OCI-LY7 (cell line): ENCODE results near the gene VAV1. TPM values are rescaled to one million over a fixed set of nuclear protein-coding genes. Genes with fewer than 3 reads are reported as not detected.

ENCODE experiments used
- BruUV-seq: library from RNA; stranded (reverse); fragments of 400-500 nt; replicated peaks from 2 replicates; lab custom pipeline; 2021; lab: Mats Ljungman, UMichigan
- CTCF ChIA-PET: fragments of 300-600 bp; sonication (Branson Sonifier 250); formaldehyde crosslinking; loops from one replicate; lab custom pipeline; 2022; ENCODE audit warnings: antibody characterized with exemption; ENCODE audit not compliant: unreplicated experiment; lab: Charles Lee
- POLR2A ChIA-PET: fragments of 300-600 bp; sonication (Branson Sonifier 250); formaldehyde crosslinking; loops from one replicate; lab custom pipeline; 2022; ENCODE audit warnings: antibody characterized with exemption; lab: Charles Lee
- DNase-seq: peaks from one replicate; pipeline ENCODE4 v3.0.0-alpha.2; 2015; ENCODE audit warnings: low spot score
- H2AFZ ChIP-seq: fragments of 200-600 bp; sonication (generic), shearing (Covaris generic); 2 replicates; pipeline ENCODE4 v1.6.1; 2014; ENCODE audit warnings: mild to moderate bottlenecking, antibody characterized with exemption, low read length, moderate library complexity
- H3K27ac ChIP-seq: fragments of 200-600 bp; sonication (generic); 2 replicates; pipeline ENCODE4 v1.5.1; 2014; ENCODE audit warnings: mixed run types, low read depth, mild to moderate bottlenecking, moderate library complexity, low read length, inconsistent platforms; ENCODE audit not compliant: poor library complexity, severe bottlenecking
- H3K36me3 ChIP-seq: fragments of 200-600 bp; sonication (generic); 2 replicates; pipeline ENCODE4 v1.6.1; 2014; ENCODE audit warnings: mild to moderate bottlenecking, antibody characterized with exemption, low read length, moderate library complexity, mixed read lengths; ENCODE audit not compliant: insufficient read depth
- H3K4me1 ChIP-seq: fragments of 200-600 bp; sonication (generic); 2 replicates; pipeline ENCODE4 v1.5.1; 2014; ENCODE audit warnings: mild to moderate bottlenecking, low read length; ENCODE audit not compliant: insufficient read depth, poor library complexity, severe bottlenecking
- H3K4me2 ChIP-seq: fragments of 200-600 bp; sonication (generic); 2 replicates; pipeline ENCODE4 v1.6.1; 2014; ENCODE audit warnings: mild to moderate bottlenecking, low read length
- H3K4me3 ChIP-seq: fragments of 200-600 bp; sonication (generic); 2 replicates; pipeline ENCODE4 v1.5.1; 2014; ENCODE audit warnings: mild to moderate bottlenecking, low read depth, low read length; ENCODE audit not compliant: poor library complexity, severe bottlenecking
- H3K79me2 ChIP-seq: fragments of 200-600 bp; sonication (generic); 2 replicates; pipeline ENCODE4 v1.6.1; 2016; ENCODE audit warnings: low read depth, mild to moderate bottlenecking, low read length, moderate library complexity, mixed read lengths; ENCODE audit not compliant: insufficient read depth
- H3K9me2 ChIP-seq: fragments of 200-600 bp; sonication (generic); 2 replicates; pipeline ENCODE4 v1.6.1; 2016; ENCODE audit warnings: mild to moderate bottlenecking, low read length, mixed read lengths; ENCODE audit not compliant: insufficient read depth
- H3K9me3 ChIP-seq: fragments of 200-600 bp; sonication (generic); 2 replicates; pipeline ENCODE4 v1.6.1; 2014; ENCODE audit warnings: mild to moderate bottlenecking, mixed run types, low read length, mixed read lengths
- H4K20me1 ChIP-seq: fragments of 200-600 bp; sonication (generic); 2 replicates; pipeline ENCODE4 v1.6.1; 2014; ENCODE audit warnings: mild to moderate bottlenecking, antibody characterized with exemption, low read length, moderate library complexity, mixed read lengths; ENCODE audit not compliant: insufficient read depth
- CTCF ChIP-seq: fragments of 200-600 bp; sonication (generic); conservative IDR thresholded peaks from 2 replicates; pipeline ENCODE4 v1.5.1; 2014; ENCODE audit warnings: mild to moderate bottlenecking, antibody characterized with exemption, low read length, moderate library complexity, mixed read lengths
- EZH2phosphoT487 ChIP-seq: fragments of 200-600 bp; sonication (generic); IDR thresholded peaks from 2 replicates; pipeline ENCODE4 v1.6.1; 2018; ENCODE audit warnings: low read depth, borderline replicate concordance, mild to moderate bottlenecking, mixed run types, antibody characterized with exemption, low read length, moderate library complexity, mixed read lengths
- intact Hi-C: fragments of 100-400 bp; cut with micrococcal nuclease; formaldehyde crosslinking; loops from one replicate; pipeline ENCODE4 v1.10.0; 2022; ENCODE audit not compliant: unreplicated experiment
- total RNA-seq, 2 experiments: library from RNA; depleted of rRNA in 1 of 2; stranded (reverse); fragments of >200 nt in 1 of 2; shearing (Covaris generic) in 1 of 2; gene quantifications; 2 replicates each; pipeline ENCODE4 v1.2.3, GENCODE V29; 2014 to 2022

VAV1 gene
- total RNA-seq, 2 experiments from 2014 or later: 90.7 to 107 TPM

- intact Hi-C loops: no loop called here
- Histone ChIP-seq H4K20me1 (no peaks in the 10 kb centered on the region), H3K9me2 (no peaks in the 10 kb centered on the region), H3K36me3 (peaks cover 79% of the 10 kb centered on the region), H3K79me2 (peaks cover 71% of the 10 kb centered on the region), H2AFZ (no peak overlapping the region), H3K4me1 (no peaks in the 10 kb centered on the region), H3K9me3 (peaks cover 17% of the 10 kb centered on the region), H3K4me3 (no peak overlapping the region), H3K27ac (no peak overlapping the region), H3K4me2 (no peak overlapping the region)
- TF ChIP-seq EZH2phosphoT487: no peak
- TF ChIP-seq CTCF: no peak
- DNase-seq: no peak
- POLR2A ChIA-PET: no interaction called here
- BruUV-seq: no TSS peak
- CTCF ChIA-PET: no interaction called here
Observed at GRCh38 chr19:6817179-6817578, 44.7 kb downstream of the VAV1 start.

- Histone ChIP-seq H3K27ac (no peak overlapping the region), H3K9me2 (no peaks in the 10 kb centered on the region), H3K4me1 (no peaks in the 10 kb centered on the region), H3K9me3 (peaks cover 17% of the 10 kb centered on the region), H2AFZ (no peak overlapping the region), H3K4me3 (no peak overlapping the region), H3K79me2 (peaks cover 61% of the 10 kb centered on the region), H3K4me2 (no peak overlapping the region), H4K20me1 (no peaks in the 10 kb centered on the region), H3K36me3 (peaks cover 73% of the 10 kb centered on the region)
- no peak for DNase-seq
- ChIA-PET CTCF (no interaction called here), POLR2A (interaction anchor here (1.1 kb wide), 1 partner anchor 27 kb away, joined by 4 read pairs; no protein-coding TSS in a partner anchor)
- no TSS peak for BruUV-seq
- intact Hi-C loops: no loop called here
- TF ChIP-seq CTCF (no peak), EZH2phosphoT487 (no peak)
Observed at GRCh38 chr19:6818246-6818645, 45.7 kb downstream of the VAV1 start.

GRCh38 chr19:6819323-6819722, 46.8 kb downstream of the VAV1 start:
- no peak for DNase-seq
- POLR2A ChIA-PET: interaction anchor here (1.1 kb wide), 1 partner anchor 28 kb away, joined by 4 read pairs; no protein-coding TSS in a partner anchor
- Histone ChIP-seq H3K4me1 (no peaks in the 10 kb centered on the region), H4K20me1 (no peaks in the 10 kb centered on the region), H3K79me2 (peaks cover 50% of the 10 kb centered on the region), H3K9me3 (peaks cover 17% of the 10 kb centered on the region), H3K36me3 (peaks cover 82% of the 10 kb centered on the region), H3K4me3 (no peak overlapping the region), H2AFZ (no peak overlapping the region), H3K9me2 (no peaks in the 10 kb centered on the region), H3K27ac (no peak overlapping the region), H3K4me2 (no peak overlapping the region)
- BruUV-seq: no TSS peak
- intact Hi-C loops: no loop called here
- TF ChIP-seq CTCF (no peak), EZH2phosphoT487 (no peak)
- CTCF ChIA-PET: no interaction called here
